SH-SY5Y (cell line): ENCODE results near the gene ARHGAP18.

Experiments used
- GATA2 ChIP-seq: IDR thresholded peaks from 2 replicates; pipeline ENCODE4 v1.6.1; 2011; ENCODE audit warnings: mild to moderate bottlenecking, low read depth, low read length
- GATA3 ChIP-seq: IDR thresholded peaks from 2 replicates; pipeline ENCODE4 v1.6.1; 2011; ENCODE audit warnings: low read depth, mild to moderate bottlenecking, low read length, moderate library complexity

GRCh38 chr6:129709769-129710449 is at the start of gene ARHGAP18:
- TF ChIP-seq GATA3 (no peak), GATA2 (no peak)
